Central memory CD8-positive, alpha-beta T cell (primary cell): Measurements from ENCODE around the gene TMEM179.
A peak's percentile ranks its signal among the peaks of the same experiment; 100 is the strongest.

Experiments
- ATAC-seq: fragments of 150-1000 bp; cut with Tn5 transposase; replicated peaks from 2 replicates; pipeline ENCODE4 v1.10.0; 2022; ENCODE audit warnings: mild to moderate bottlenecking, moderate FRiP score, moderate number of reproducible peaks; ENCODE audit not compliant: poor library complexity, severe bottlenecking; ENCODE audit errors: extremely low read depth
- DNase-seq, 2 donors: peaks; one replicate each; pipeline ENCODE4 v3.0.0; 2021; ENCODE audit warnings: low spot score in 2 of 2
- H3K27ac Mint-ChIP-seq: one replicate; pipeline ENCODE4 v1.8.0; 2022; ENCODE audit warnings: low read depth, mild to moderate bottlenecking, moderate library complexity, mixed read lengths
- H3K27me3 Mint-ChIP-seq: one replicate; pipeline ENCODE4 v1.8.0; 2022; ENCODE audit warnings: mixed read lengths
- H3K36me3 Mint-ChIP-seq: one replicate; pipeline ENCODE4 v1.8.0; 2022; ENCODE audit warnings: mild to moderate bottlenecking, moderate library complexity, mixed read lengths; ENCODE audit not compliant: insufficient read depth
- H3K4me1 Mint-ChIP-seq: one replicate; pipeline ENCODE4 v1.8.0; 2022; ENCODE audit warnings: mixed read lengths
- H3K4me3 Mint-ChIP-seq: one replicate; pipeline ENCODE4 v1.8.0; 2022; ENCODE audit warnings: mild to moderate bottlenecking, moderate library complexity, mixed read lengths
- H3K9me3 Mint-ChIP-seq: one replicate; pipeline ENCODE4 v1.8.0; 2022; ENCODE audit warnings: mixed read lengths

Gene TMEM179

GRCh38 chr14:104634886-104635570 is 30.5 kb upstream of the TMEM179 start:
- Mint-ChIP-seq H3K4me1 (no peaks in the 10 kb centered on the region), H3K9me3 (no peaks in the 10 kb centered on the region), H3K4me3 (no peak overlapping the region), H3K27me3 (peaks cover 42% of the 10 kb centered on the region), H3K36me3 (peaks cover 2% of the 10 kb centered on the region), H3K27ac (no peak overlapping the region)
- DNase-seq (no peak), ATAC-seq (no peak)

- no peak overlapping the region for H3K27ac Mint-ChIP-seq
- no peak overlapping the region for H3K4me3 Mint-ChIP-seq
- H3K9me3 Mint-ChIP-seq, result peaks cover 1% of the 10 kb centered on the region
- DNase-seq (no peak), ATAC-seq (no peak)
- H3K27me3 Mint-ChIP-seq, result peaks cover 42% of the 10 kb centered on the region
- peaks cover 2% of the 10 kb centered on the region for H3K36me3 Mint-ChIP-seq
- no peaks in the 10 kb centered on the region for H3K4me1 Mint-ChIP-seq
Measured at GRCh38 chr14:104634138-104634760, 29.7 kb upstream of the TMEM179 start.

GRCh38 chr14:104633276-104634137 is 28.9 kb upstream of the TMEM179 start:
- Mint-ChIP-seq H3K4me3 (no peak overlapping the region), H3K27ac (no peak overlapping the region), H3K4me1 (no peaks in the 10 kb centered on the region), H3K36me3 (peaks cover 2% of the 10 kb centered on the region), H3K9me3 (peaks cover 6% of the 10 kb centered on the region), H3K27me3 (peaks cover 41% of the 10 kb centered on the region)
- ATAC-seq (no peak), DNase-seq (no peak)

GRCh38 chr14:104632781-104633180 is 28.2 kb upstream of the TMEM179 start:
- no peak overlapping the region for H3K4me3 Mint-ChIP-seq
- peaks cover 6% of the 10 kb centered on the region for H3K9me3 Mint-ChIP-seq
- H3K27me3 Mint-ChIP-seq, result peaks cover 40% of the 10 kb centered on the region
- peaks cover 2% of the 10 kb centered on the region for H3K36me3 Mint-ChIP-seq
- H3K27ac Mint-ChIP-seq, result no peak overlapping the region
- DNase-seq (no peak), ATAC-seq (no peak)
- no peaks in the 10 kb centered on the region for H3K4me1 Mint-ChIP-seq

- peaks cover 16% of the 10 kb centered on the region for H3K9me3 Mint-ChIP-seq
- DNase-seq (no peak), ATAC-seq (no peak)
- H3K27me3 Mint-ChIP-seq, result peaks cover 78% of the 10 kb centered on the region
- no peaks in the 10 kb centered on the region for H3K4me1 Mint-ChIP-seq
- no peak overlapping the region for H3K27ac Mint-ChIP-seq
- H3K36me3 Mint-ChIP-seq, result no peaks in the 10 kb centered on the region
- H3K4me3 Mint-ChIP-seq, result no peak overlapping the region
Measured at GRCh38 chr14:104624939-104625338, 20.4 kb upstream of the TMEM179 start.

- ATAC-seq, result no peak
- Mint-ChIP-seq H3K9me3 (no peaks in the 10 kb centered on the region), H3K36me3 (no peaks in the 10 kb centered on the region), H3K27ac (no peak overlapping the region), H3K4me3 (no peak overlapping the region), H3K4me1 (no peaks in the 10 kb centered on the region), H3K27me3 (peaks cover 75% of the 10 kb centered on the region)
- DNase-seq, result no peak
Measured at GRCh38 chr14:104614126-104614812, 9.7 kb upstream of the TMEM179 start.

- no peaks in the 10 kb centered on the region for H3K9me3 Mint-ChIP-seq
- no peak overlapping the region for H3K27ac Mint-ChIP-seq
- no peak overlapping the region for H3K4me3 Mint-ChIP-seq
- peaks cover 74% of the 10 kb centered on the region for H3K27me3 Mint-ChIP-seq
- DNase-seq (no peak), ATAC-seq (no peak)
- no peaks in the 10 kb centered on the region for H3K4me1 Mint-ChIP-seq
- no peaks in the 10 kb centered on the region for H3K36me3 Mint-ChIP-seq
Measured at GRCh38 chr14:104611881-104612280, 7.3 kb upstream of the TMEM179 start.

- H3K4me3 Mint-ChIP-seq, result no peak overlapping the region
- H3K27me3 Mint-ChIP-seq, result peaks cover 71% of the 10 kb centered on the region
- ATAC-seq (no peak), DNase-seq (no peak)
- H3K27ac Mint-ChIP-seq, result no peak overlapping the region
- H3K4me1 Mint-ChIP-seq, result no peaks in the 10 kb centered on the region
- H3K36me3 Mint-ChIP-seq, result no peaks in the 10 kb centered on the region
- H3K9me3 Mint-ChIP-seq, result no peaks in the 10 kb centered on the region
Measured at GRCh38 chr14:104610749-104611310, 6.3 kb upstream of the TMEM179 start.

GRCh38 chr14:104609666-104610065 is 5.1 kb upstream of the TMEM179 start:
- peaks cover 77% of the 10 kb centered on the region for H3K27me3 Mint-ChIP-seq
- H3K36me3 Mint-ChIP-seq, result peaks cover 1% of the 10 kb centered on the region
- H3K4me1 Mint-ChIP-seq, result no peaks in the 10 kb centered on the region
- no peaks in the 10 kb centered on the region for H3K9me3 Mint-ChIP-seq
- ATAC-seq, result no peak
- no peak overlapping the region for H3K4me3 Mint-ChIP-seq
- no peak overlapping the region for H3K27ac Mint-ChIP-seq
- no peak for DNase-seq

GRCh38 chr14:104603711-104604401 is 716 bp downstream of the TMEM179 start:
- Mint-ChIP-seq H3K36me3 (peaks cover 1% of the 10 kb centered on the region), H3K4me3 (no peak overlapping the region), H3K27me3 (peaks cover 88% of the 10 kb centered on the region), H3K4me1 (peaks cover 5% of the 10 kb centered on the region), H3K9me3 (no peaks in the 10 kb centered on the region), H3K27ac (peak overlapping the region; percentile 62)
- no peak for DNase-seq
- no peak for ATAC-seq

GRCh38 chr14:104602933-104603325 is 1.6 kb downstream of the TMEM179 start:
- peaks cover 5% of the 10 kb centered on the region for H3K4me1 Mint-ChIP-seq
- no peak for DNase-seq
- H3K36me3 Mint-ChIP-seq, result peaks cover 1% of the 10 kb centered on the region
- no peak overlapping the region for H3K27ac Mint-ChIP-seq
- peaks cover 79% of the 10 kb centered on the region for H3K27me3 Mint-ChIP-seq
- no peak overlapping the region for H3K4me3 Mint-ChIP-seq
- no peak for ATAC-seq
- H3K9me3 Mint-ChIP-seq, result no peaks in the 10 kb centered on the region
